Ecto neural progenitor cell (in vitro differentiated cells): ENCODE measurements around the gene NEGR1.

Experiments used
- DNase-seq: peaks from one replicate; pipeline ENCODE4 v3.0.0-alpha.2; 2018; ENCODE audit warnings: low spot score

The NEGR1 gene

DNA sequence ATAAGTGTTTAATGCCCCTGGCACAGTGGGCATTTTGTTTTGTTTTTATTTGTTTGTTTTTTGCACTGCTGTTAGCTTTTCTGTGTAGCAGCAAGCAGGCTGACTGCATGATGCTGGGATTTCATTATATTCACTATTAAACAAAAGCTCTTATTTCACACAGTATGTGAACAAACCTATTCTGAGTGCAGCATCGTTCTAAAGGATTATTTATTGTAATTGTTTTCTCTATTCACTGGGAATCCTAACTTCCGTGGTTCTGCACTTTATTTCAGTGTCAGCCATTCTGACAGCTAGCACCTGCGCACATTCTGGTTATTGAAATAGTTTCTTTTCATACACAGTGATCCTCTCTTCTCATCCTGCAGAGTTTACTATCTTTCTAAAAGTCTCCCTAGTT is 595.0 kb downstream of the NEGR1 start:
- no peak for DNase-seq

GRCh38 chr1:71676979-71677925 is 605.1 kb downstream of the NEGR1 start:
- DNase-seq: no peak

DNA sequence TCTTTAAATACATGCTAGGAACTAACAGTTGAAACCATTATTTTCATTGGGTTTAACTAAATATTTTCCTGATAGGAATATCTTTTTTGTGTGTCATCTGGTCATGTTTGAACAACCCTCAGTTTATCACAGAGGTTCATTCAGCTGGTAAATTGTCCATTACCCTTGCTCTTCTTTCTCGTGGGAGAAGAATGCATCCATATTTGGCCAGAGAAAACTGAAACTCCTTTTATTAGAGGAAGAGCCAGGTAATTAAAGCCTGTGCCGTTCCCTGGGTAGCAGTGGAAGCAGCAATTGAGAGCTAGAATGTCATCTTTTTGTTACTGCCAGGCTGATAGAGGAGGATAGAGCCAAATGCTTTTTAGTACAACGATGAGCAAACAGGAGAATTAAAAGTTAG is 614.3 kb downstream of the NEGR1 start:
- DNase-seq: no peak

- DNase-seq: no peak
Observed at GRCh38 chr1:71667216-71667615, 615.1 kb downstream of the NEGR1 start.

GRCh38 chr1:71666609-71667008 is 615.7 kb downstream of the NEGR1 start:
- no peak for DNase-seq

GRCh38 chr1:71660411-71660810 is 621.9 kb downstream of the NEGR1 start:
- no peak for DNase-seq

DNA sequence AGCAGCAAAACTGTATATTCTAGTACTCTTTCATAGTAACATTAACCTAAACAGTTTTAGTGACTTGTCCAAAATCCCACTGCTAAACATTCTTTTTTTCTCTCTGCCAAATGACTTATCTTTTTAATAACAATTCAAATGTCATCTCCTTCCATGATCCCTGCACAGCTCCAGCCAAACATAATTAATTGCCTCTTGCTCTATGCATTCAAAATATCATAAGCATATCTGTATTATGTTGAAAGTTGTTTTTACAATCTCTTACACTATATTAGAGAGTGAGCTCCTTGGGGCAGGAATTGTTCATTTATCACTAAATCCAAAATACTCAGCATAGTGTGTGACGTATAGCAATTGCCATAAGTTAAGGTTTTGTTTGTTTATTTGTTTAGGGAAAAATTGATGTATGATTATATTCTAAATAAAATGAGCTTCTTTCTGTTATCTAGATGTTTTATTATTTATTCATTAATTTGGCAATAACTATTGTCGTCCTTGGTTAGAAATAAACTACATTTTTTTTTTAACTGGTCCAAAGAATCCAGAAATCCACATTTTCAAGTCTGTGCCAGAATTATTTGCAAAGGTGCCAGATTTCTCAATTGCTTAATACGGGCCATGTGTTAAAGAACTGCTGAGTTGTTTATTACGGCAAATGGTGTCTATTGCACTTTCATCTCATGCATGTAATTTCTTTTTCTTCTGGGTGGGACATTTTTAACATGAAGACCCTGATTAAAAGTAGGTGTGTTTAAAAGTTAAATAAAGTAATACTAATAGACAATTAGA is 624.3 kb downstream of the NEGR1 start:
- DNase-seq: no peak

GRCh38 chr1:71656902-71657301 is 625.4 kb downstream of the NEGR1 start:
- no peak for DNase-seq

DNA sequence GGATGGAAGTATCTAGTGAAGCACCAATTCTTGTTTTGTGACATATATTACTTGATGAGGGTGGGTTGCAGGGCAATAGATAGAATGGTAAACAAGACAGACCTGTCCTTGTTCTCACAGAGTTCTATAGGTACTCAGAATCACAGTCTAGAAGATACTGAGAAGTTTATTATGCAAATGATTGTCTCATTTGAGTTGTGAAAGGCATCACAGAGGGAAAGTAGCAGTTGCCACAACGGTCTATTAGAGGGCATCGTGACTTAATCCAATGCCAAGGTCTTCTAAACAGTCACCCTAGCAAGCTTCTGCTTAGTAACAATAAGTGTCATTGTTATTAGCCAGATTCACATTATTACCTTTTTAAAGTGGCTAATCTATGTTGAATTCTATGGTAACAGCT is 626.7 kb downstream of the NEGR1 start:
- DNase-seq: no peak

DNA sequence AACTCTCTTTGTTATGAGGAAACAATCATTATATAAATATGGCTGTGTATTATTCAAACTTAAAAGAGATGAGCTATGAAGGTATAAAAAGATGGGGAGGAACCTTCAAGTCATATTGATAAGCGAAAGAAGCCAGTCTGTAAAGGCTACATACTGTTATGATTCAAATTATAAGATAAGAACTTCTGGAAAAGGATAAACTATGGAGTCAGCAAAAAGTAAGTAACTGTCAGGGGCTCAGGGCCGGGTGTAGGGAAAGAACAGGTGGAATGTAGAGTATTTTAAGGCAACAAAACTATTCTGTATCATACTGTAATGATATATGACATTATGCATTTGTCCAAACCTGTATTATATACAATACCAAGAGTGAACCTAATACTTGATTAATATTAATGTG is 628.4 kb downstream of the NEGR1 start:
- no peak for DNase-seq

DNA sequence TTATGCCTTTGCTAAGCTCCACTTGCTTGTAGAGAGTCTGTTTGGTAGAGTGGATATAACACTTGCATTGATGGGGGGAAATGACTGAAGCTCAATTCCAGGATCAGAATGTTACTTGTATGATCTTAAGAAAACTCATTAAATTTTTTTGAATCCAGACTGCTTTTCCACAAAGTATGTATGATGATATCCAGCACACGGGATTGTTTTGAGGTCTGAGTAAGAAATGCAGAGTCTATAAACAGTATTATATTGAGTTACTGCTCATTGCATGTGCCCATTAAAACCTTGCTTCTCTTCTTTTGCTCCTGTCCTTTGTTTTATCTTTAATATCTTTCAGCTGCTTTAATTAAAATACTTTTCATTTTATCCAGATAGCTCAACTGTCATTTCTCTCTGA is 631.1 kb downstream of the NEGR1 start:
- no peak for DNase-seq

DNA sequence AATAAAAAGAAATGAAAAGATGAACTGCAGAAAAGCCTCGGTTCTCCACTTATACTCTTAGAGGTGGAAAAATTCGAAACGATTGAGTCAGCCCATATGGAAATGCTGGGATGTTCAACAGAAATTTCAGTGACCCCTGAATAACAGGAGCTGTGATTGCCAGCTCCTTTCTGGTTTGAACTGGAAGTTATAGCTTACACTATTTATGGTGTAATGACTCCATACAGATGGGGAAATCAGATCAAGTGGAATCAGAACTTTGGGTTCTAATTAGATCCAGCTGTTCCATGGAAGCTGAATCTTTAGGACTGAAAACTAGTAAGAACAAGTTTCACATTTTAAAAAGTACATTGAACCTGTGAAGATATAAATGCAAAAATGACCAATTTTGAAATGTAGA is 632.2 kb downstream of the NEGR1 start:
- DNase-seq: no peak

DNA sequence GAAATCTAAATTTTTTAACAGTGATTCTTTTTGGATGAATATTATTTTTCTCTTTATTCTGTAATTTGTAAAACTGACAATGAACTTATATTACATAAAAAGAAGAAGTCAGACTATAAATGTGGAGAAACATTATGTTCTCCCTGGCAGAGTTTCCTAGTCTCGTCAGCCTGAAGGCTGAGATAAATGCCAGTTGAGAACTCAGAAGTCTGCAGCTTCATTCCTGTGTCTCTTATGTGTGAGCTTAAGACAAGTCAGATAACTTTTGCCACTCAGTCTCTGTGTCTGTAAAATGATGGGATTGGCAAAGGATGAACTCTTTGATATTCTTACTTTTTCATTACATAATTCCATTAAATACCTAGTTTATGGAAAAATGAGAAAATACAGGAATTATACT is 632.7 kb downstream of the NEGR1 start:
- no peak for DNase-seq

- DNase-seq: no peak
Observed at GRCh38 chr1:71647513-71648300, 634.6 kb downstream of the NEGR1 start.

GRCh38 chr1:71645015-71645414 is 637.3 kb downstream of the NEGR1 start:
- DNase-seq: no peak

GRCh38 chr1:71641903-71642302 is 640.4 kb downstream of the NEGR1 start:
- DNase-seq: no peak

DNA sequence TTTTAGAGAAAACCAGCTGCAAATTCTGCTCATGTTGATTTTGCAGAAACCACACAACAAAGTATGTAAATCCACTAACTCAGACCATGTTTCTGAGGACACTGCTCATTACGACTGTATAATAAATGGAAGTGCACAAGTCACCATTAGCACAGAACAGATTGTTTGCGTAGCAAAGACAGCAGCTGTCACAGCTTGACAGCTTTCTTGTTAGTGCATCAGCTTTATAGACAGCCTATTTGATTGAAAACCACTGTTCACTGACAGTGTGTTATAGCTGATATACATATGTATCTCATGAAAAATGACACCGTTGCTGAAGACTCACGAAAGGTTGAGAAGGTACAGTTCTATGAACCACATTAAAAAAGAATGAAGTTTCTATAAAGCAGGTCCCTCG is 641.3 kb downstream of the NEGR1 start:
- no peak for DNase-seq

DNA sequence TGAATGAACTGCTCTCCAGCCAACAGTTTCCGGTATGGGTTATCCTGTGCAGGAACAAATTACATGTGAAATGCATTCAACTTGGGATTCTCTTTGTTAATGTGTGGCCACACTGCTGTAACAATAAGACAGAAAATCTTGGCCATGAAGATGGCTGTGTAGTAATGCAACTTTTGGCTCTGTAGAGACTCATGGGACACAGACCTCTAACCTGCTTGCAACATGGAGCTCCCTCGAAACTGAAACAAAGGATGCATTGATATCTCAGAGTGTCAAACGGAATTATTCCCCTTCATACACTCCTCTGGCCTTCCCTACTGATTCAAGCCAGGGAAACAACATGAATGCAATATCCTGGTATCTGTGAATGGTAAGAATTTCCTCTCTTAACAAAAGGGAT is 642.2 kb downstream of the NEGR1 start:
- no peak for DNase-seq

GRCh38 chr1:71638081-71638766 is 644.1 kb downstream of the NEGR1 start:
- DNase-seq: no peak

GRCh38 chr1:71635568-71635967 is 646.8 kb downstream of the NEGR1 start:
- DNase-seq: no peak

- DNase-seq: no peak
Observed at GRCh38 chr1:71634159-71634558, 648.2 kb downstream of the NEGR1 start.

- DNase-seq: no peak
Observed at GRCh38 chr1:71630073-71630472, 652.3 kb downstream of the NEGR1 start.
